ENCODE results near the gene DNAH14. TPM values are rescaled to one million over a fixed set of nuclear protein-coding genes. Genes with fewer than 3 reads are reported as not detected.

Gene DNAH14
- total and polyA plus RNA-seq, 9 of the 15 experiments (the other 6 are each of a cell fraction or from before 2014, with no cell fraction given), result 58.4 to 142 (median 98.4) TPM

DNA sequence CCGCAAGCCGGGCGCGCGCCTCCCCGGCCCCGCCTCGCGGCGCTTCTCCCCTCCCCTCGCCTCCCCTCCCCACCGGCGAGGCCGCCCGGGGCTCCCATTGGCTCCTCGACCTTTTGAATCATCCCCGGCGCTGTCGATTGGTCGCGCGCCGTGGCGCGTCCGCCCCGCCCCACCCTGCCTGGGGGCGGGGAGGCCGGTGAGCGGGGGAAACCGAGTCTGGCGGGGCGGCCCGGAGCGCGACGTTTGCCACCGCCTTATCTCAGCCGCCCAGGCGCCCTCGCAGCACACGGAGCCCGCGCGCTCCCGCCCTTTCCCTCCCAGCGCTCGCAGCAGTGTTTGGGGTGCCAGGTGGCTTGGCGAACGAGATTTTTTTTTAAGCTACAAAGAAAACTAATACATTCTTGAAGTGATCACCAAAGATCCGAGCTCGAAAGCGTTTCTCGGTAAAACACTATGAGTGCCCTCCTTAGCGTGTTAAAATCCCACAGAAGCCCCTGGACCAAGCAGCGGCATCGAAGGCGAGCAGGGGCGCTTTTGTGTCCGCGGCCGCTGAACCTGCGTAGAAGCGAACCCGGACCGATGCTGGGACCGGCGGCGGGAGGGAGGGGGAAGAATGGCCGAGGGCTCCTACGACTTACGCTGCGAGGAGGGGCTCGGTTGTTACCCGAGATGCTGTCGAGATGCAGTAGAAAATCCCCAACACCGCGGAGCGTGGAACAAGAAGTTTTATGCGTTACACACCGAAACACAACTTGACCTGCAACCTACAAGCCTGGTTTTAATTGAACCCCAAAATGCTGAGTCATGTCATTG is 498.8 kb downstream of the DNAH14 start (continued):
- TF ChIP-seq, protein P1, sequence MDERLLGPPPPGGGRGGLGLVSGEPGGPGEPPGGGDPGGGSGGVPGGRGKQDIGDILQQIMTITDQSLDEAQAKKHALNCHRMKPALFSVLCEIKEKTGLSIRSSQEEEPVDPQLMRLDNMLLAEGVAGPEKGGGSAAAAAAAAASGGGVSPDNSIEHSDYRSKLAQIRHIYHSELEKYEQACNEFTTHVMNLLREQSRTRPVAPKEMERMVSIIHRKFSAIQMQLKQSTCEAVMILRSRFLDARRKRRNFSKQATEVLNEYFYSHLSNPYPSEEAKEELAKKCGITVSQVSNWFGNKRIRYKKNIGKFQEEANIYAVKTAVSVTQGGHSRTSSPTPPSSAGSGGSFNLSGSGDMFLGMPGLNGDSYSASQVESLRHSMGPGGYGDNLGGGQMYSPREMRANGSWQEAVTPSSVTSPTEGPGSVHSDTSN (CRISPR knock-in tag; IDR thresholded peaks at IDR 0.05; ENCODE audit: low read depth), result no peak
- TF ChIP-seq, protein P1 (tag; conservative IDR thresholded peaks at IDR 0.05; ENCODE audit: low read depth), result no peak
- TF ChIP-seq, protein P2, sequence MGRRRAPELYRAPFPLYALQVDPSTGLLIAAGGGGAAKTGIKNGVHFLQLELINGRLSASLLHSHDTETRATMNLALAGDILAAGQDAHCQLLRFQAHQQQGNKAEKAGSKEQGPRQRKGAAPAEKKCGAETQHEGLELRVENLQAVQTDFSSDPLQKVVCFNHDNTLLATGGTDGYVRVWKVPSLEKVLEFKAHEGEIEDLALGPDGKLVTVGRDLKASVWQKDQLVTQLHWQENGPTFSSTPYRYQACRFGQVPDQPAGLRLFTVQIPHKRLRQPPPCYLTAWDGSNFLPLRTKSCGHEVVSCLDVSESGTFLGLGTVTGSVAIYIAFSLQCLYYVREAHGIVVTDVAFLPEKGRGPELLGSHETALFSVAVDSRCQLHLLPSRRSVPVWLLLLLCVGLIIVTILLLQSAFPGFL (CRISPR knock-in tag; IDR thresholded peaks at IDR 0.05), result no peak; the same call in 1 of the 2 replicates
- peak; percentile 98 for TF ChIP-seq L3MBTL2 (IDR thresholded peaks at IDR 0.05)
- TF ChIP-seq, protein P3, sequence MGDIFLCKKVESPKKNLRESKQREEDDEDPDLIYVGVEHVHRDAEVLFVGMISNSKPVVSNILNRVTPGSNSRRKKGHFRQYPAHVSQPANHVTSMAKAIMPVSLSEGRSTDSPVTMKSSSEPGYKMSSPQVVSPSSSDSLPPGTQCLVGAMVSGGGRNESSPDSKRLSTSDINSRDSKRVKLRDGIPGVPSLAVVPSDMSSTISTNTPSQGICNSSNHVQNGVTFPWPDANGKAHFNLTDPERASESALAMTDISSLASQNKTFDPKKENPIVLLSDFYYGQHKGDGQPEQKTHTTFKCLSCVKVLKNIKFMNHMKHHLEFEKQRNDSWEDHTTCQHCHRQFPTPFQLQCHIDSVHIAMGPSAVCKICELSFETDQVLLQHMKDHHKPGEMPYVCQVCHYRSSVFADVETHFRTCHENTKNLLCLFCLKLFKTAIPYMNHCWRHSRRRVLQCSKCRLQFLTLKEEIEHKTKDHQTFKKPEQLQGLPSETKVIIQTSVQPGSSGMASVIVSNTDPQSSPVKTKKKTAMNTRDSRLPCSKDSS (IDR thresholded peaks at IDR 0.05; ENCODE audit: low read depth, partially characterized antibody), result no peak
- peak; percentile 63 for TF ChIP-seq TAF9B (IDR thresholded peaks at IDR 0.05; ENCODE audit: partially characterized antibody)
- no peak for TF ChIP-seq RBM34 (IDR thresholded peaks at IDR 0.05; ENCODE audit: borderline replicate concordance, insufficient read depth, low read length)
- TF ChIP-seq RBM14 (IDR thresholded peaks at IDR 0.05; ENCODE audit: borderline replicate concordance, insufficient read depth, low read depth, low read length), result no peak
- TF ChIP-seq RBBP5 (IDR thresholded peaks at IDR 0.05; ENCODE audit: borderline replicate concordance, insufficient read depth, low read length, poor library complexity, severe bottlenecking), result peak; percentile 63
- no peak for TF ChIP-seq CEBPG (CRISPR knock-in tag; IDR thresholded peaks at IDR 0.05)
- TF ChIP-seq CEBPG (tag; conservative IDR thresholded peaks at IDR 0.05 in 1 of 2, IDR thresholded peaks at IDR 0.05 in 1 of 2), result no peak
- TF ChIP-seq, protein P4, sequence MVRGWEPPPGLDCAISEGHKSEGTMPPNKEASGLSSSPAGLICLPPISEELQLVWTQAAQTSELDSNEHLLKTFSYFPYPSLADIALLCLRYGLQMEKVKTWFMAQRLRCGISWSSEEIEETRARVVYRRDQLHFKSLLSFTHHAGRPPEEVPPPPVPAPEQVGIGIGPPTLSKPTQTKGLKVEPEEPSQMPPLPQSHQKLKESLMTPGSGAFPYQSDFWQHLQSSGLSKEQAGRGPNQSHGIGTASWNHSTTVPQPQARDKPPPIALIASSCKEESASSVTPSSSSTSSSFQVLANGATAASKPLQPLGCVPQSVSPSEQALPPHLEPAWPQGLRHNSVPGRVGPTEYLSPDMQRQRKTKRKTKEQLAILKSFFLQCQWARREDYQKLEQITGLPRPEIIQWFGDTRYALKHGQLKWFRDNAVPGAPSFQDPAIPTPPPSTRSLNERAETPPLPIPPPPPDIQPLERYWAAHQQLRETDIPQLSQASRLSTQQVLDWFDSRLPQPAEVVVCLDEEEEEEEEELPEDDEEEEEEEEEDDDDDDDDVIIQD (CRISPR knock-in tag; IDR thresholded peaks at IDR 0.05), result no peak
- TF ChIP-seq MCM3 (IDR thresholded peaks at IDR 0.05), result no peak
- no peak for TF ChIP-seq BRCA1 (IDR thresholded peaks at IDR 0.05)
- no peak for TF ChIP-seq BRCA1 (CRISPR knock-in tag; IDR thresholded peaks at IDR 0.05)
- TF ChIP-seq MAFF (IDR thresholded peaks at IDR 0.05; ENCODE audit: low read length), result peak; percentile 100
- peak; percentile 81 for TF ChIP-seq POLR2A (conservative IDR thresholded peaks at IDR 0.05)
- 0 out of 2 replicates have a peak, but pooled peaks have one; percentile 10 for TF ChIP-seq KDM2B (CRISPR knock-in tag; IDR thresholded peaks at IDR 0.05)
- TF ChIP-seq CAMTA2 (CRISPR knock-in tag; conservative IDR thresholded peaks at IDR 0.05), result no peak
- TF ChIP-seq, protein P5, sequence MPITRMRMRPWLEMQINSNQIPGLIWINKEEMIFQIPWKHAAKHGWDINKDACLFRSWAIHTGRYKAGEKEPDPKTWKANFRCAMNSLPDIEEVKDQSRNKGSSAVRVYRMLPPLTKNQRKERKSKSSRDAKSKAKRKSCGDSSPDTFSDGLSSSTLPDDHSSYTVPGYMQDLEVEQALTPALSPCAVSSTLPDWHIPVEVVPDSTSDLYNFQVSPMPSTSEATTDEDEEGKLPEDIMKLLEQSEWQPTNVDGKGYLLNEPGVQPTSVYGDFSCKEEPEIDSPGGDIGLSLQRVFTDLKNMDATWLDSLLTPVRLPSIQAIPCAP (CRISPR knock-in tag; IDR thresholded peaks at IDR 0.05; ENCODE audit: borderline replicate concordance), result no peak
- no peak for TF ChIP-seq ELF4 (CRISPR knock-in tag; IDR thresholded peaks at IDR 0.05)

All from K562 (cell line).